ENCODE results near the gene JAG1. TPM values are rescaled to one million over a fixed set of nuclear protein-coding genes. Genes with fewer than 3 reads are reported as not detected.

The JAG1 gene
- total RNA-seq, 1 donor from 2014 or later, result 20.5 TPM

DNA sequence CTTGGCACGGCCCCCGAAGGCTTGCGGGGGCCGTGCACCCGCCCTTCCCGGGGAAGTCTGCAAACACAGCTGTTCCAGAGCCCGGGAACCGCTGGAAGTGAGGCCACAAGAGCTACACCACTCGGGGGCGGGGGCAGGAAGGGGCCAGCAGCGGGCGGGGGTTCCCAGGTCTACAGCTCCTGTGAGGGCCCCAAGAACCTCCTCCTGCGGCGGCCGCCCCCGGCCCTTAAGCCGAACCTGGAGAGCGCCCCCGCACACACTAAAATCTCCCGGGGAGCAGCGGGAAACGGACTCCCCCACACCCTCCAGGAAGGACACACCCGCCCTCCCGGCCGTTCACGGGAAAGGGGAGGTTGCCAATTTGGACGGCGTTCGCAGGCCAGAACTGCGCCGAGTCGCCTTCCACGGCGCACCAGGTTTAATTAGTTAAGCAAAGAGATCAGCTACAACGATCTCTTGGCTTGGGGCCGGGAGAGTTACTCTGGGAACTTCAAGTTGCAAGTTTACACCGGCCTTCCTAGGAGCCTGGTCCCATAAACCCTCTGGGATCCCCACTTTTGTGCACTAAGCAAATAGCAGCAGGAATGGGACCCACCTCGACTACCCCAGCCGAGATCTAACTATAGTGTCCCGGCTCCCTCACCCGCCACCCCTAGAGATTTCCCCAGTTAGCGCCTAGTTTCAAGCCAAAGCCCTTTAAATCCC is 1.7 kb downstream of the JAG1 start:
- Histone ChIP-seq H3K4me1 (peaks cover 82% of the 10 kb centered on the region), H3K4me3 (peak overlapping the region; percentile 94), H3K9me3 (replicated peaks) (no peaks in the 10 kb centered on the region), H3K27me3 (ENCODE audit: low read depth) (no peaks in the 10 kb centered on the region), H3K27ac (replicated peaks) (peak overlapping the region; percentile 99), H3K36me3 (peaks cover 26% of the 10 kb centered on the region)
- intact Hi-C loops (cut with micrococcal nuclease), result no loop called here
- TF ChIP-seq, protein P1, sequence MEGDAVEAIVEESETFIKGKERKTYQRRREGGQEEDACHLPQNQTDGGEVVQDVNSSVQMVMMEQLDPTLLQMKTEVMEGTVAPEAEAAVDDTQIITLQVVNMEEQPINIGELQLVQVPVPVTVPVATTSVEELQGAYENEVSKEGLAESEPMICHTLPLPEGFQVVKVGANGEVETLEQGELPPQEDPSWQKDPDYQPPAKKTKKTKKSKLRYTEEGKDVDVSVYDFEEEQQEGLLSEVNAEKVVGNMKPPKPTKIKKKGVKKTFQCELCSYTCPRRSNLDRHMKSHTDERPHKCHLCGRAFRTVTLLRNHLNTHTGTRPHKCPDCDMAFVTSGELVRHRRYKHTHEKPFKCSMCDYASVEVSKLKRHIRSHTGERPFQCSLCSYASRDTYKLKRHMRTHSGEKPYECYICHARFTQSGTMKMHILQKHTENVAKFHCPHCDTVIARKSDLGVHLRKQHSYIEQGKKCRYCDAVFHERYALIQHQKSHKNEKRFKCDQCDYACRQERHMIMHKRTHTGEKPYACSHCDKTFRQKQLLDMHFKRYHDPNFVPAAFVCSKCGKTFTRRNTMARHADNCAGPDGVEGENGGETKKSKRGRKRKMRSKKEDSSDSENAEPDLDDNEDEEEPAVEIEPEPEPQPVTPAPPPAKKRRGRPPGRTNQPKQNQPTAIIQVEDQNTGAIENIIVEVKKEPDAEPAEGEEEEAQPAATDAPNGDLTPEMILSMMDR (IDR thresholded peaks at IDR 0.05; ENCODE audit: borderline replicate concordance), result no peak
- peak; percentile 79 for DNase-seq

DNA sequence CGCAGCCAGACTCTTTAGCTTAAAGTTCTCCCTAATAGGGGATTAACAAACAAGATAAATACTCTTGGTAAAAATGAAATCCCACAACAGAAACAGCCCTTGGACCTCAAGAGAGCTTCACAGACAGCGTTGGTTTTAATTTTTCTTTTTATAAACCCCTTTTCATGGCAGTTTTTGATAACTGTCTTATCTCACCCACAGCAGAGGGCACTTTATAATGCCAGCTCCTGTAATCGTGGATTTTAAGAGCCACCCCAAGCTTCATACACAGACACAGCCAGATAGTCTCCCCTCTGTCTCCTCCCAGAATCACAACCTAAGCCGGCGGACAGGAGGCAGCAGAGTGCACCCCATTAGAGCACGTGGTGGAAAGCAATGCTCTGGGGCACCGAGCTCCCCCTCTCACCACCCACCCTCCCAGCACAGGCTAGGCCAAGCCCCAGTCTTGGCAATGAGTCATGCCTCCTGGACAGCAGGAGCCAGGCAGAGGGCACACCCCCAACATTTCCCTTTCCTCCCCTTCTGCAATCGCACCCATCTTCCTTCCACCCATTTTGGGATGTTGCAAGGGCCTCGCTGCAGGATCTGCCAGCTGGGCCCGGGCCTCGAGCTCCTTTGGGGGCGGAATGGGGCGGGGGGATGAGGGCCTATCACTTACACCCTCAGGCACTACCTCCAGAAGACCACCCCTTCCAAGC is 2.4 kb downstream of the JAG1 start:
- intact Hi-C loops (cut with micrococcal nuclease), result no loop called here
- Histone ChIP-seq H3K4me1 (peaks cover 90% of the 10 kb centered on the region), H3K27ac (replicated peaks) (peak overlapping the region; percentile 99), H3K4me3 (peak overlapping the region; percentile 94), H3K36me3 (peaks cover 29% of the 10 kb centered on the region), H3K9me3 (replicated peaks) (no peaks in the 10 kb centered on the region), H3K27me3 (ENCODE audit: low read depth) (no peaks in the 10 kb centered on the region)
- DNase-seq, result peak; percentile 70
- TF ChIP-seq, protein P1 (IDR thresholded peaks at IDR 0.05; ENCODE audit: borderline replicate concordance), result peak; percentile 63

DNA sequence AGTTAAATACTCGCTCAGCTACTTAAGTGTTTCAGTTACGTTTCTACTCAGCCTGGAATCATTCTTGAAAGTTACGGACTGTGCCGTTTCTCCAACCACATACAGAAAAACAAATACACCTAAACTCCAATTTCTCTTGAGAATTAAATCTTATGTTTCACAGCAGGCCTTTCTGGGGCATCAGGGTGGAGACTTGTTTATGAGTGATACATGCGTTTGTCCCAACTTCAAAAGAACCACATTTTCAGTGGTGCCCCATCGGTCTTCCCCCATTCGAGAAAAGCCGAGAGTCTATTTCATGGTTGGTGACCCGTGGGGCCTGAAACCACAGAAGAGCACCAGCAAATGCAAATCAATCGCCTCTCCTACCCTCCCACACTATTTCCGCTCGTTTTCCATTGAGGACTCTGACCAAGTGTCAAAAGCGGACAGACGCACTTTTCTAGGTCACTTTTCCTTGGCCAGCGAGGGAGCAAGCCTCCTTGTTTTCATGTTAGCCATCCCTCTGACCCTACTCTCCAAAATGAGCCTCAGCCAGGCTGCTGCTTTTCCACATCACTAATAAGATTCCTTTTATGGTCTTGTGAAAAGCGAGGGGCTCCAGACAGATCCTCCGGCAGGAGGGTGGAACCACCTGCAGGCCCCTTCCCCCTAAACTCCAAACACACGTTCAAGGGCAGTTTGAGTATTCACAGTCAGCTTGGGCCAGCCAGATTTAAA is 3.1 kb downstream of the JAG1 start:
- H3K9me3 ChIP-seq (replicated peaks), result no peaks in the 10 kb centered on the region
- no peak for DNase-seq
- H3K27me3 ChIP-seq (ENCODE audit: low read depth), result no peaks in the 10 kb centered on the region
- TF ChIP-seq, protein P1 (IDR thresholded peaks at IDR 0.05; ENCODE audit: borderline replicate concordance), result no peak
- H3K27ac ChIP-seq (replicated peaks), result peak overlapping the region; percentile 99
- H3K36me3 ChIP-seq, result peaks cover 29% of the 10 kb centered on the region
- peak overlapping the region; percentile 94 for H3K4me3 ChIP-seq
- H3K4me1 ChIP-seq, result peaks cover 97% of the 10 kb centered on the region
- intact Hi-C loops (cut with micrococcal nuclease), result no loop called here

DNA sequence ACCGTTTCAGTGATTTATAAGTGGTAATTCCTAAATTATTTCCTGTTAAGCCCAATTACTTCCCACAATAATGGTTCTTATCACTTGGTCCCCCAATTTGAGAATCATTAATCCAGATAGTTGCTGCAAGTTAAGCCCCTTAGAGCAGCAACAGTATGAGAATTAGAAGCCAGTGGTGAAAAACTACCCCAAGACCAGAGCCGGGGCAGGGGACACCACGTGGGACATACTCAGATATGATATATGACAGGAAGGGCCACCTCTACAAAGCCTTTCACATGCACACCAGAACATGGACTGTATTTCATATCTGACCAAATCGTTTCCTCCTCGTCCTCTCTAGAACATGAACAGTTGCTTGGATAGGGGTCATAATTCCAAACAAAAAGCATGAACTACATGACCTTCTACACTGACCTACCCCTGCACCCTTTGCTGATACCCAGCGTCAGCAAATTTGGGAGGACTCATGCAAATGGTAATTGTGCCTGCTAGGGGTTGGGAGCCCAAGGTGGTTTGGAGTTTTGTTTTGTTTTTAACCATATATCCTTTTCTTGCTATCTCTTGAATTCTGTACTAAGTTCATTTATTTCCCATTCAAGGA is 3.9 kb downstream of the JAG1 start:
- Histone ChIP-seq H3K27me3 (ENCODE audit: low read depth) (no peaks in the 10 kb centered on the region), H3K4me3 (peak overlapping the region; percentile 94), H3K4me1 (peaks cover 97% of the 10 kb centered on the region), H3K36me3 (peaks cover 29% of the 10 kb centered on the region), H3K27ac (replicated peaks) (peak overlapping the region; percentile 99), H3K9me3 (replicated peaks) (no peaks in the 10 kb centered on the region)
- DNase-seq, result no peak
- intact Hi-C loops (cut with micrococcal nuclease), result no loop called here
- TF ChIP-seq, protein P1 (IDR thresholded peaks at IDR 0.05; ENCODE audit: borderline replicate concordance), result no peak

DNA sequence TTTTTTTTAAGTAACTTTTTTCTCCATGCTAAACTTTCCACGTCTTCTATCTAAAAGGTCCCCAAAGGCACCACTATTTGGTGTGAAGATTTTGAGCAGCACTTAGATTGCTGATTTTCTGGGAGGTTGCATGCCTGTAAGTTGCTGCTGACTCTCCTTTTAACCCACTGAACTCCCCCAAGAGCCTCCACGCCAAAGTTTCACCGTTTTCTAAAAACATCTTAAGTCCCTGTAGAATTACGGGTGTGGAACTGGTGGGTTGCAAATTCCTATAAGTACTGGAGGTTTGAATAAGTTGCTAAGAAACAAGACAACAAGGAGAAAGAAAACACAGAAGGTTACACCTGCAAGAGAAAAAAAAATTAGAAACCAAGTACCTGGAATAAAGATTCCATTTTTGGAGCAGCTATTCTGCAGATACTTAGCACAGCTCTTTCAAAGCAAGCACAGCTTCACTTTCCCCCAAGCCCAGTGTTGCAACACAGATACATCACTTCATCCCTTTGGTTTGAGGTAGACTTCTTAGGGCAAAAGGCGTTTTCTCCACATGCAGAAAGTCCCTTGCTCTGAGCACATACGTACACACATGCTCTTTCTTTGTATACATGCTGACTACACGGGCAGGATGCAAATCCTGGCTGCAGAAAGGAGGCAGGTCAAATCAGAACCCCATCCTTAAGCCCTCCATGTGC is 5.0 kb downstream of the JAG1 start:
- Histone ChIP-seq H3K36me3 (peaks cover 30% of the 10 kb centered on the region), H3K9me3 (replicated peaks) (no peaks in the 10 kb centered on the region), H3K27me3 (ENCODE audit: low read depth) (no peaks in the 10 kb centered on the region), H3K27ac (replicated peaks) (peak overlapping the region; percentile 99), H3K4me1 (peaks cover 96% of the 10 kb centered on the region), H3K4me3 (peak overlapping the region; percentile 94)
- intact Hi-C loops (cut with micrococcal nuclease), result no loop called here
- no peak for DNase-seq
- TF ChIP-seq, protein P1 (IDR thresholded peaks at IDR 0.05; ENCODE audit: borderline replicate concordance), result no peak
